SK-N-SH (cell line): ENCODE data around the gene OR1N2. TPM values are rescaled to one million over a fixed set of nuclear protein-coding genes. Genes with fewer than 3 reads are reported as not detected.

ENCODE experiments used
- CTCF ChIA-PET: fragments of 300-600, 350-600 bp; formaldehyde crosslinking; extraction: SDS; loops from one replicate; lab custom pipeline; 2021; lab: Yijun Ruan, JAX
- POLR2A ChIA-PET: fragments of 350-600 bp; sonication (Branson Sonifier 250); formaldehyde crosslinking; extraction: SDS; loops from one replicate; lab custom pipeline; 2020; ENCODE audit warnings: antibody characterized with exemption, inconsistent platforms; lab: Yijun Ruan, JAX
- DNase-seq: peaks from one replicate; pipeline ENCODE4 v3.0.0; 2012
- H2AFZ ChIP-seq: fragments of 200-600 bp; sonication (generic); 2 replicates; pipeline ENCODE4 v1.8.1; 2016; ENCODE audit warnings: antibody characterized with exemption, mild to moderate bottlenecking, low read depth
- H3F3A ChIP-seq: fragments of 200-600 bp; sonication (generic); replicated peaks from 2 replicates; pipeline ENCODE3; 2016; ENCODE audit warnings: antibody characterized with exemption, mild to moderate bottlenecking; ENCODE audit not compliant: insufficient read depth
- H3K27ac ChIP-seq, 2 experiments: fragments of 200-500 bp in 1 of 2; fragments of 200-600 bp in 1 of 2; sonication (Bioruptor generic) in 1 of 2; sonication (generic), shearing (Covaris generic) in 1 of 2; 2 replicates each; pipeline versions ENCODE4 v1.5.1 to v1.6.1; 2014 to 2016; ENCODE audit warnings: low read depth in 2 of 2, inconsistent platforms in 1 of 2, low read length in 1 of 2, mild to moderate bottlenecking in 1 of 2, mixed read lengths in 1 of 2
- H3K27me3 ChIP-seq: fragments of 200-600 bp; sonication (generic), shearing (Covaris generic); 2 replicates; pipeline ENCODE4 v1.6.1; 2016; ENCODE audit warnings: mixed run types; ENCODE audit not compliant: insufficient read depth
- H3K36me3 ChIP-seq, 2 experiments: fragments of 200-500 bp in 1 of 2; fragments of 200-600 bp in 1 of 2; sonication (Bioruptor generic) in 1 of 2; sonication (generic) in 1 of 2; replicated peaks in 1 of 2; 2 replicates each; pipeline versions ENCODE3 to v1.5.1; 2014 to 2016; ENCODE audit warnings: low read length in 1 of 2, mild to moderate bottlenecking in 1 of 2; ENCODE audit not compliant: insufficient read depth in 2 of 2, control insufficient read depth in 1 of 2
- H3K4me1 ChIP-seq, 2 experiments: fragments of 200-500 bp in 1 of 2; fragments of 200-600 bp in 1 of 2; sonication (Bioruptor generic) in 1 of 2; sonication (generic), shearing (Covaris generic) in 1 of 2; 2 replicates each; pipeline versions ENCODE4 v1.5.1 to v1.6.1; 2014 to 2016; ENCODE audit warnings: low read depth in 1 of 2, low read length in 1 of 2, mixed run types in 1 of 2; ENCODE audit not compliant: insufficient read depth in 2 of 2, control insufficient read depth in 1 of 2
- H3K4me2 ChIP-seq: fragments of 200-600 bp; sonication (generic), shearing (Covaris generic); 2 replicates; pipeline ENCODE4 v1.6.1; 2017; ENCODE audit warnings: mixed run types
- H3K4me3 ChIP-seq, 2 experiments: fragments of 200-500 bp in 1 of 2; fragments of 200-600 bp in 1 of 2; sonication (Bioruptor generic) in 1 of 2; sonication (generic), shearing (Covaris generic) in 1 of 2; 2 replicates each; pipeline versions ENCODE4 v1.5.1 to v1.8.1; 2014 to 2016; ENCODE audit warnings: low read depth in 2 of 2, inconsistent platforms in 1 of 2, low read length in 1 of 2, mild to moderate bottlenecking in 1 of 2, mixed read lengths in 1 of 2, moderate library complexity in 1 of 2
- H3K79me2 ChIP-seq: fragments of 200-600 bp; sonication (generic); 2 replicates; pipeline ENCODE4 v1.8.1; 2017; ENCODE audit warnings: mild to moderate bottlenecking; ENCODE audit not compliant: insufficient read depth
- H3K9ac ChIP-seq: fragments of 200-600 bp; sonication (generic); 2 replicates; pipeline ENCODE4 v1.6.1; 2017; ENCODE audit warnings: mixed run types
- H3K9me2 ChIP-seq: fragments of 200-600 bp; sonication (generic); 2 replicates; pipeline ENCODE4 v1.6.1; 2017; ENCODE audit warnings: mixed run types
- H3K9me3 ChIP-seq: fragments of 200-600 bp; sonication (generic); 2 replicates; pipeline ENCODE4 v1.6.1; 2017; ENCODE audit warnings: mixed run types, mild to moderate bottlenecking, moderate library complexity
- H4K20me1 ChIP-seq: fragments of 200-600 bp; sonication (generic); 2 replicates; pipeline ENCODE4 v1.6.1; 2017; ENCODE audit warnings: mild to moderate bottlenecking, mixed run types; ENCODE audit not compliant: insufficient read depth
- CHD2 ChIP-seq: fragments of 150-350 bp; IDR thresholded peaks from 2 replicates; pipeline ENCODE4 v1.6.1; 2018; ENCODE audit warnings: low read length; ENCODE audit not compliant: partially characterized antibody
- EZH2phosphoT487 ChIP-seq: fragments of 200-600 bp; sonication (generic); IDR thresholded peaks from 2 replicates; pipeline ENCODE4 v1.6.1; 2017; ENCODE audit warnings: low read depth, mixed run types, mild to moderate bottlenecking, antibody characterized with exemption, moderate library complexity, borderline replicate concordance
- FOSL2 ChIP-seq: IDR thresholded peaks from 2 replicates; pipeline ENCODE4 v1.4.0; 2012; ENCODE audit warnings: low read depth, mild to moderate bottlenecking, moderate library complexity, borderline replicate concordance
- FOXM1 ChIP-seq: IDR thresholded peaks from 2 replicates; pipeline ENCODE4 v1.4.0; 2012; ENCODE audit warnings: low read depth, mild to moderate bottlenecking
- NFIC ChIP-seq: IDR thresholded peaks from 2 replicates; pipeline ENCODE4 v1.4.0; 2012; ENCODE audit warnings: borderline replicate concordance
- POLR2AphosphoS5 ChIP-seq: IDR thresholded peaks from 2 replicates; pipeline ENCODE4 v1.6.1; 2012; ENCODE audit warnings: low read depth, low read length
- RCOR1 ChIP-seq: fragments of 150-350 bp; IDR thresholded peaks from 2 replicates; pipeline ENCODE4 v1.6.1; 2017; ENCODE audit warnings: antibody characterized with exemption, low read length
- RXRA ChIP-seq: IDR thresholded peaks from 2 replicates; pipeline ENCODE4 v1.4.0; 2012; ENCODE audit warnings: low read depth, mild to moderate bottlenecking, borderline replicate concordance
- SIN3A ChIP-seq: IDR thresholded peaks from 2 replicates; pipeline ENCODE4 v1.6.1; 2012; ENCODE audit warnings: low read depth, mild to moderate bottlenecking, low read length, moderate library complexity, borderline replicate concordance
- TAF1 ChIP-seq: IDR thresholded peaks from 2 replicates; pipeline ENCODE4 v1.6.1; 2012; ENCODE audit warnings: low read depth, mild to moderate bottlenecking, low read length, moderate library complexity, borderline replicate concordance
- TEAD4 ChIP-seq: IDR thresholded peaks from 2 replicates; pipeline ENCODE4 v1.4.0; 2012; ENCODE audit warnings: mild to moderate bottlenecking, borderline replicate concordance; ENCODE audit not compliant: insufficient read depth
- WGBS: methylation state at CpG from one replicate; pipeline ENCODE4 v1.1.6; 2017; ENCODE audit warnings: low lambda C conversion rate; 5-methylcytosine and 5-hydroxymethylcytosine counted together
- polyA plus RNA-seq, 3 experiments: library from polyadenylated mRNA; depleted of rRNA; stranded (reverse); fragments of >200 nt; gene quantifications; 2 replicates each; pipeline ENCODE4 v1.2.3, GENCODE V29; 2012
- TF ChIP-seq, protein P1 (sequence below): fragments of 150-350 bp; IDR thresholded peaks from 2 replicates; pipeline ENCODE4 v1.6.1; 2017; ENCODE audit warnings: antibody characterized with exemption, low read length, low read depth, borderline replicate concordance
- TF ChIP-seq, protein P2 (sequence below): fragments of 150-350 bp; IDR thresholded peaks from 2 replicates; pipeline ENCODE4 v1.6.1; 2016; ENCODE audit warnings: mild to moderate bottlenecking, low read depth, low read length
- TF ChIP-seq, protein P3 (sequence below): fragments of 200-600 bp; sonication (generic); IDR thresholded peaks from 2 replicates; pipeline ENCODE4 v1.6.1; 2017; ENCODE audit warnings: antibody characterized with exemption, mild to moderate bottlenecking, moderate library complexity
- TF ChIP-seq, protein P4 (sequence below): IDR thresholded peaks from 2 replicates; pipeline ENCODE4 v1.4.0; 2012; ENCODE audit warnings: low read depth, borderline replicate concordance
- TF ChIP-seq, protein P5 (sequence below): IDR thresholded peaks from 2 replicates; pipeline ENCODE4 v1.4.0; 2012; ENCODE audit warnings: low read depth, borderline replicate concordance

The OR1N2 gene
- polyA plus RNA-seq, 1 of the 3 experiments (the other 2 are of a cell fraction), result not detected

DNA sequence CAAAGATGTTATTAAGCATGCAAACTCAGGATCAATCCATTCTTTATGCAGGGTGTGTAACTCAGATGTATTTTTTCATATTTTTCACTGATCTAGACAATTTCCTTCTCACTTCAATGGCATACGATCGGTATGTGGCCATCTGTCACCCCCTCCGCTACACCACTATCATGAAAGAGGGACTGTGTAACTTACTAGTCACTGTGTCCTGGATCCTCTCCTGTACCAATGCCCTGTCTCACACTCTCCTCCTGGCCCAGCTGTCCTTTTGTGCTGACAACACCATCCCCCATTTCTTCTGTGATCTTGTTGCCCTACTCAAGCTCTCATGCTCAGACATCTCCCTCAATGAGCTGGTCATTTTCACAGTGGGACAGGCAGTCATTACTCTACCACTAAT lies 33.5 kb upstream of the OR1N2 start:
- Histone ChIP-seq H3K4me2 (no peak overlapping the region), H3K79me2 (no peaks in the 10 kb centered on the region), H3K9me2 (no peaks in the 10 kb centered on the region), H3K36me3 (no peaks in the 10 kb centered on the region), H3K4me3 (no peak overlapping the region), H3K4me1 (no peaks in the 10 kb centered on the region), H3F3A (no peaks in the 10 kb centered on the region), H3K9me3 (no peaks in the 10 kb centered on the region), H3K27me3 (peaks cover 7% of the 10 kb centered on the region; the same call in 1 of the 2 replicates), H4K20me1 (no peaks in the 10 kb centered on the region), H3K9ac (no peak overlapping the region), H3K27ac (no peak overlapping the region), H2AFZ (no peak overlapping the region)
- WGBS, result 35% methylated on average over 3 of the region's 3 CpGs
- TF ChIP-seq TAF1 (no peak), CHD2 (no peak), FOSL2 (no peak)
- TF ChIP-seq, protein P1, sequence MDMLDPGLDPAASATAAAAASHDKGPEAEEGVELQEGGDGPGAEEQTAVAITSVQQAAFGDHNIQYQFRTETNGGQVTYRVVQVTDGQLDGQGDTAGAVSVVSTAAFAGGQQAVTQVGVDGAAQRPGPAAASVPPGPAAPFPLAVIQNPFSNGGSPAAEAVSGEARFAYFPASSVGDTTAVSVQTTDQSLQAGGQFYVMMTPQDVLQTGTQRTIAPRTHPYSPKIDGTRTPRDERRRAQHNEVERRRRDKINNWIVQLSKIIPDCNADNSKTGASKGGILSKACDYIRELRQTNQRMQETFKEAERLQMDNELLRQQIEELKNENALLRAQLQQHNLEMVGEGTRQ, result no peak
- TF ChIP-seq, protein P2, sequence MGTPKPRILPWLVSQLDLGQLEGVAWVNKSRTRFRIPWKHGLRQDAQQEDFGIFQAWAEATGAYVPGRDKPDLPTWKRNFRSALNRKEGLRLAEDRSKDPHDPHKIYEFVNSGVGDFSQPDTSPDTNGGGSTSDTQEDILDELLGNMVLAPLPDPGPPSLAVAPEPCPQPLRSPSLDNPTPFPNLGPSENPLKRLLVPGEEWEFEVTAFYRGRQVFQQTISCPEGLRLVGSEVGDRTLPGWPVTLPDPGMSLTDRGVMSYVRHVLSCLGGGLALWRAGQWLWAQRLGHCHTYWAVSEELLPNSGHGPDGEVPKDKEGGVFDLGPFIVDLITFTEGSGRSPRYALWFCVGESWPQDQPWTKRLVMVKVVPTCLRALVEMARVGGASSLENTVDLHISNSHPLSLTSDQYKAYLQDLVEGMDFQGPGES, result no peak
- TF ChIP-seq, protein P3, sequence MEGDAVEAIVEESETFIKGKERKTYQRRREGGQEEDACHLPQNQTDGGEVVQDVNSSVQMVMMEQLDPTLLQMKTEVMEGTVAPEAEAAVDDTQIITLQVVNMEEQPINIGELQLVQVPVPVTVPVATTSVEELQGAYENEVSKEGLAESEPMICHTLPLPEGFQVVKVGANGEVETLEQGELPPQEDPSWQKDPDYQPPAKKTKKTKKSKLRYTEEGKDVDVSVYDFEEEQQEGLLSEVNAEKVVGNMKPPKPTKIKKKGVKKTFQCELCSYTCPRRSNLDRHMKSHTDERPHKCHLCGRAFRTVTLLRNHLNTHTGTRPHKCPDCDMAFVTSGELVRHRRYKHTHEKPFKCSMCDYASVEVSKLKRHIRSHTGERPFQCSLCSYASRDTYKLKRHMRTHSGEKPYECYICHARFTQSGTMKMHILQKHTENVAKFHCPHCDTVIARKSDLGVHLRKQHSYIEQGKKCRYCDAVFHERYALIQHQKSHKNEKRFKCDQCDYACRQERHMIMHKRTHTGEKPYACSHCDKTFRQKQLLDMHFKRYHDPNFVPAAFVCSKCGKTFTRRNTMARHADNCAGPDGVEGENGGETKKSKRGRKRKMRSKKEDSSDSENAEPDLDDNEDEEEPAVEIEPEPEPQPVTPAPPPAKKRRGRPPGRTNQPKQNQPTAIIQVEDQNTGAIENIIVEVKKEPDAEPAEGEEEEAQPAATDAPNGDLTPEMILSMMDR, result no peak
- DNase-seq, result no peak
- POLR2A ChIA-PET, result no interaction called here
- CTCF ChIA-PET, result interaction anchor here (1.8 kb wide), 1 partner anchor 21 kb away, joined by 5 read pairs; no protein-coding TSS in a partner anchor

DNA sequence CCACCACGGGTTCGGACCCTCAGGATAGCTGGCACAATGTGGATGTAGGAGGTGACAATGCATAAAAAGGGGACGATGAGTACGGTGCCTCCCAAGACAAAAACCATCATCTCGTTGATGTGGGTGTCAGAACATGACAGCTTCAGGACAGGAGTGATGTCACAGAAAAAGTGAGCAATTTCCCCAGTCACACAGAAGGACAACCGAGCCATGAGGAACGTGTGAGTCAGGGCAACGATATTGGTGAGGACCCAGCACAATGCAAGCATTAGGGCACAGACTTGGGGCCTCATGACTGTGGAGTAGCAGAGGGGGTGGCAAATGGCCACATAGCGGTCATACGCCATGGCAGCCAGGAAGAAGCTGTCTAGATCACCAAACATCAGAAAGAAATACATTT lies 26.3 kb upstream of the OR1N2 start:
- POLR2A ChIA-PET, result no interaction called here

More for the DNA sequence above, 26.3 kb upstream of the OR1N2 start:
- Histone ChIP-seq H4K20me1 (no peaks in the 10 kb centered on the region), H3K4me2 (no peak overlapping the region), H3K9me2 (no peaks in the 10 kb centered on the region), H3K9me3 (no peaks in the 10 kb centered on the region), H3K27me3 (peaks cover 8% of the 10 kb centered on the region), H3K27ac (no peak overlapping the region), H2AFZ (no peak overlapping the region), H3K9ac (no peak overlapping the region), H3F3A (no peaks in the 10 kb centered on the region), H3K36me3 (no peaks in the 10 kb centered on the region), H3K4me3 (no peak overlapping the region), H3K79me2 (no peaks in the 10 kb centered on the region), H3K4me1 (no peaks in the 10 kb centered on the region)
- no peak for TF ChIP-seq RXRA
- TF ChIP-seq SIN3A, result no peak
- TF ChIP-seq, protein P4, sequence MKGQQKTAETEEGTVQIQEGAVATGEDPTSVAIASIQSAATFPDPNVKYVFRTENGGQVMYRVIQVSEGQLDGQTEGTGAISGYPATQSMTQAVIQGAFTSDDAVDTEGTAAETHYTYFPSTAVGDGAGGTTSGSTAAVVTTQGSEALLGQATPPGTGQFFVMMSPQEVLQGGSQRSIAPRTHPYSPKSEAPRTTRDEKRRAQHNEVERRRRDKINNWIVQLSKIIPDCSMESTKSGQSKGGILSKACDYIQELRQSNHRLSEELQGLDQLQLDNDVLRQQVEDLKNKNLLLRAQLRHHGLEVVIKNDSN, result no peak
- no peak for TF ChIP-seq FOXM1
- no peak for TF ChIP-seq NFIC
- TF ChIP-seq EZH2phosphoT487, result no peak
- no peak for TF ChIP-seq RCOR1
- no peak for TF ChIP-seq POLR2AphosphoS5
- TF ChIP-seq, protein P1, result no peak
- TF ChIP-seq, protein P5, sequence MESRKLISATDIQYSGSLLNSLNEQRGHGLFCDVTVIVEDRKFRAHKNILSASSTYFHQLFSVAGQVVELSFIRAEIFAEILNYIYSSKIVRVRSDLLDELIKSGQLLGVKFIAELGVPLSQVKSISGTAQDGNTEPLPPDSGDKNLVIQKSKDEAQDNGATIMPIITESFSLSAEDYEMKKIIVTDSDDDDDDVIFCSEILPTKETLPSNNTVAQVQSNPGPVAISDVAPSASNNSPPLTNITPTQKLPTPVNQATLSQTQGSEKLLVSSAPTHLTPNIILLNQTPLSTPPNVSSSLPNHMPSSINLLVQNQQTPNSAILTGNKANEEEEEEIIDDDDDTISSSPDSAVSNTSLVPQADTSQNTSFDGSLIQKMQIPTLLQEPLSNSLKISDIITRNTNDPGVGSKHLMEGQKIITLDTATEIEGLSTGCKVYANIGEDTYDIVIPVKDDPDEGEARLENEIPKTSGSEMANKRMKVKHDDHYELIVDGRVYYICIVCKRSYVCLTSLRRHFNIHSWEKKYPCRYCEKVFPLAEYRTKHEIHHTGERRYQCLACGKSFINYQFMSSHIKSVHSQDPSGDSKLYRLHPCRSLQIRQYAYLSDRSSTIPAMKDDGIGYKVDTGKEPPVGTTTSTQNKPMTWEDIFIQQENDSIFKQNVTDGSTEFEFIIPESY, result no peak
- TF ChIP-seq TEAD4, result no peak
- whole genome bisulfite sequencing, result 21% methylated on average over 10 of the region's 10 CpGs
- no peak for DNase-seq
- CTCF ChIA-PET, result no interaction called here
